Stimulated activated CD4-positive, alpha-beta T cell treated with anti-CD3 and anti-CD28 coated beads, Interleukin-4, amount 100 ng/mL, for 24 hours (primary cell): ENCODE measurements around the gene ZNF182.
"Not testable (repeated sequence)": the region's sequence is repeated elsewhere in the genome, so short reads cannot be mapped to it uniquely, and the experiment has no call there.

Experiments used
- DNase-seq: peaks from one replicate; pipeline ENCODE4 v3.0.0-alpha.2; 2020

The ZNF182 gene

DNA sequence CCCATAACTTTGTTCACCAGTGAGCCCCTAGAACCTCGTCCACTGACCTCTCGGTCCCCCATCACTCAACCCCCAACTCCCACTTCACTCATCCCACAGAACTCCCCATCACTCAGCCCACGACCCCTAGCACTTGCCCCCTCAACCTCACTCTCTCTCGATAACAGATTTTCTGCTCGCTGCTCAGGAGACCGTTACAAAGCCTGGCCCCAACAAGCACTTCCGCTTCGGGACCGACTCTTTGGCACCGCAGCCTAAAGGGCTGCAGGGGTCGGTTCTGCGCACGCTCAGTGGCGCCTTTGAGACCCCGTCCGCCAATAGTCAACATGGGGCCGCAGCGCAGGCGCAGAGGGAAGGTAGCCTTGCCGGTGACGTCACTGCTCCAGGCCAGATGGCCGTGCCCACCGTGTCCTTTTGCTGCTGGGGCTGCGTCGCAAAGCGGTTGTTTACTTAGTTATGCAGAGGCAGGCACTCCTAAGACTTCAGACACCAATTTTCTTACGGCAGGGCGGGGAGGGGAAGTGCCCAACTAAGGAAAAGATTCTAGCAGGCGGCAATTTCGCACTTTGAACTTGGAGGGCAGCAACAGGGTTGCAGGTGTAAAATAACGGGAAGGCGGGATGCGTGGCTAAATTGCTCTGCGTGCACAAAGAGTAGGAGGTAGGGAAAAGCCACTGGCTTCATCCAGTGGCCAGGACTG, at the start of gene ZNF182:
ZNF182 (minus strand) TSS at position 232 of the 700 bp plus-strand sequence. CDS start 1,380 bp downstream, outside the sequence.
- peak; percentile 92 for DNase-seq

- no peak for DNase-seq
These were observed 43.1 kb upstream of the ZNF182 start for GRCh38 chrX:48046846-48047245.

GRCh38 chrX:48045410-48046311, 41.9 kb upstream of the ZNF182 start:
- DNase-seq, result no peak

DNA sequence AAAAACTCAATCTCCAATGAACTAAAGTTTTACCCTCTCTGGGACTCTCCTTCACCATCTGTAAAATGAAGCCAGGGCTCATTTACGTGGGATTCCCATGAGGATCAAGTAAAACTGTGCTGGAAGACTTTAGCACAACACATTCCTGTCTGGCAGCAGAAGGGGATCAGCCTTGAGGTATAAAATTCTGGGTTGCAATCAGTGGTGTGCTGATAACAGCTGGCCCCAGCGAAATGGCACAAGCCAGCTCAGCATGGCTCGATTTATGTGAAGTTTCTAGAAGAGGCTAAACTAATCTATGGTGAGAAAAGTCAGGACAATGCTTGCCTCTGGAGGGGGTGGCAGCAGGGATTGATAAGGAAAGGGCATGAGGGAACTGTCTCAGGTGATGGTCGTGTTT, 39.3 kb upstream of the ZNF182 start:
- no peak for DNase-seq

DNA sequence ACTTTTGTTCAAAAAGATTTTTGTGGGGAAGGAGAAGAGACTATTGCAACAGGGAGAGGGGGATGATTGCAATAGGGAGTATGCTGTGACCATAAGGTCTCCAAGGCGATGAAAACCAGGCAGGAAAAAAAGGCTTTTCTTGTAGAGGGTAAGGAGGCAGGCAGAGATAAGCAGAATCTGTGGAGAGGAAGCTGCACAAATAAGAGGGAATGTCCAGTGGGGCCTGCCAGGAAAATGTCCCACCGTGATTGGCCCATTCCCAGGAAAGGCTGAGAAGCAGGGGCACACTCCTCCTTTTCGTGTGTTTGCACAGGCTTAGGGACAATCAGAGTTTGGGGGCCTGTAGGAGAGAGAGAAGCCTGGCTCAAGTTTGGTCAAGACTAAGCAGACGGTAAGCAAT, 32.1 kb upstream of the ZNF182 start:
- no peak for DNase-seq

- DNase-seq, result not testable (repeated sequence)
These were observed 26.9 kb upstream of the ZNF182 start for GRCh38 chrX:48030641-48031173.

- no peak for DNase-seq
These were observed 26.4 kb upstream of the ZNF182 start for GRCh38 chrX:48030237-48030636.

DNA sequence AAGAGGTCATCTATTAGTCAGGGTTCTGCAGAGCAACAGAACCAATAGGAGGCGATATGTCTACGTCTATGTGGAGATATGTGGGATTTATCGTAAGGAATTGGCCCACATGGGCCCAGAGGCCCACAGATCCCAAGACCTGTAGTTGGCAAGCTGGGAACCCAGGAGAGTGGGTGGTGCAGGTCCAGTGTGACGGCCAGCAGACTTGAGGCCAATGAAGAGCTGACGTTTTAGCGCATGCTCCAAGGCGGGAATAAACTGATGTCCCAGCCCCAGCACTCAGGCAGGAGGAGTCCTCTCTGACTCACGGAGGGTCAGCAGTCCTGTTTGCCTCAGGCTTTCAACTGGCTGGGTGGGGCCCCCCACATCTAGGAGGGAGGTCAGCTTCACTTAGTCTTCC, 24.3 kb upstream of the ZNF182 start:
- DNase-seq, result no peak

GRCh38 chrX:48027545-48027944, 23.8 kb upstream of the ZNF182 start:
- DNase-seq, result not testable (repeated sequence)

GRCh38 chrX:48025561-48025960, 21.8 kb upstream of the ZNF182 start:
- DNase-seq, result peak; percentile 49

GRCh38 chrX:48022738-48023137, 18.9 kb upstream of the ZNF182 start:
- DNase-seq, result no peak

DNA sequence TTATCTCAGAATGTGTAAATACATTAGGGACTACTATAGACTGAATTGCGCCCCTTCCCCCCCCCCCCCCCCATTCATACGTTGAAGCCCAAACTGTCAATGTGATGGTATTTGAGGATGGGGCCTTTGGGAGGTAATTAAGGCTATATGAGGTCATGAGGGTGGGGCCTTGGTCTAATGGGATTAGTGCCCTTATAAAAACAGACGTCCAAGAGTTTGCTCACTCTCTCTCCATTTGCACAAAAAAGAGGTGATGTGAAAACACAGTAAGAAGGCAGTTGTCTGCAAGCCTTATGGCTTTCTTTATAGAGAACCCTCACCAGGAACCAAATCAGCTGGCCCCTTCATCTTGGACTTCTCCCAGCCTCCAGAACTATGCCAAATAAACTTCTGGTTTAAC, 18.3 kb upstream of the ZNF182 start:
- no peak for DNase-seq

DNA sequence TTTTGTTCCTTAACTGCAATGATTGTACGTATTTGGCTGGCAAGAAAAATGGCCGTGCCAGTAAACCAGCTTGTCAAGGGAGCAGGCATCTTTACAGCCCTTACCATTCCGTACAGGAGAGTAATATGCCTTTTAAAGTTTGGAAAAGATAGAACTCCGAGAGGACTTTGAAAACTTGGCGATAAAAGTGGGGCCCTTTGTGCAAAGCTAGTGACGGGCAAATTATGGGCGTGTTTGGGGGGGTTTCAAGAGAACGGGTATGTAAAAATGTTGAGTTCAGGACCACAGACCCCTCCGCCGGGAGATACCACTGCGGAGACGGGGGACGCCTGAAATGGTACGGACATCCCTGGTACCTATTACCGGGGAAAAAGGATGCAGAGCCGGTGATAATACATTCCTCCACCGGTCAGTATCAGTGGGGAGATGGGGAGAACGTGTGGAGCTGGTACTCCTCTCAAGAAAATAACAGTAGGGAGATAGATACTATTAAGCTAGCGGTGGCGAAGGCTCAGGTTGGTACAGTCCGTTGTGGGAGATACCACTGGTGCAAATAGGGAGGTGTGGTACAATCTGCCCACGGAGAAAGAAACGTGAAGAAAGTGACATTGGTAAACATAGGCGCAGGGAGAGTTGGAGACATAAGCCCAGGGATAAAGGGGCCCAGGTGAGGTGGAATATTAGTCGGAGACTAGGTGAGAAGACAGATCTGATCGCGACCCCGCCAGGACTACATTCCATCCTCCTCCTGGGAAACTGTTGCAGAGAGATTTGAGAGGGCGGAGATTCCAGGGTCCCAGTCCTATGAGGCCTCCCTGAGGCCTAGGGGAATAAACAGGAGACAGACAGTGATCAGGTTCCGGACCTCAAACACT, 17.5 kb upstream of the ZNF182 start:
- peak; percentile 78 for DNase-seq

GRCh38 chrX:48020472-48020871, 16.7 kb upstream of the ZNF182 start:
- DNase-seq, result peak; percentile 46

DNA sequence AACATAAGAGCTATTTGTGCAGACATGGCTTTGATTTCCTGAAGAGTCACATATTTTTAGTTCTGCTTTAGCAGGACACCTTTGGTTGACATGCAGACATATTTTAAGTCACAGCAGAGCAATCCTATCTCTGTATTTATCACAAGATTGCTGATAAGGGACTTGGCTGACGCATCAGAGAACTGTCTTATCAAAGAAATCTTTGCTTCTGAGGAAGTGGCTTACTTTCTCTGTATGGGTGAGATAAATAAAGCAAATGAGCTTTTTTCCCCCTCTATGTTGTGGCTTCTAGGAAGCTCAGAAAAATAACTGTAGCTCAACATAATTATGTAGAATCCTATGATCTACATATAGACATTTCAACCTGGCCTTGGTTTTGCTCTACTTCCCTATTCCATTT, 16.1 kb upstream of the ZNF182 start:
- not testable (repeated sequence) for DNase-seq

DNA sequence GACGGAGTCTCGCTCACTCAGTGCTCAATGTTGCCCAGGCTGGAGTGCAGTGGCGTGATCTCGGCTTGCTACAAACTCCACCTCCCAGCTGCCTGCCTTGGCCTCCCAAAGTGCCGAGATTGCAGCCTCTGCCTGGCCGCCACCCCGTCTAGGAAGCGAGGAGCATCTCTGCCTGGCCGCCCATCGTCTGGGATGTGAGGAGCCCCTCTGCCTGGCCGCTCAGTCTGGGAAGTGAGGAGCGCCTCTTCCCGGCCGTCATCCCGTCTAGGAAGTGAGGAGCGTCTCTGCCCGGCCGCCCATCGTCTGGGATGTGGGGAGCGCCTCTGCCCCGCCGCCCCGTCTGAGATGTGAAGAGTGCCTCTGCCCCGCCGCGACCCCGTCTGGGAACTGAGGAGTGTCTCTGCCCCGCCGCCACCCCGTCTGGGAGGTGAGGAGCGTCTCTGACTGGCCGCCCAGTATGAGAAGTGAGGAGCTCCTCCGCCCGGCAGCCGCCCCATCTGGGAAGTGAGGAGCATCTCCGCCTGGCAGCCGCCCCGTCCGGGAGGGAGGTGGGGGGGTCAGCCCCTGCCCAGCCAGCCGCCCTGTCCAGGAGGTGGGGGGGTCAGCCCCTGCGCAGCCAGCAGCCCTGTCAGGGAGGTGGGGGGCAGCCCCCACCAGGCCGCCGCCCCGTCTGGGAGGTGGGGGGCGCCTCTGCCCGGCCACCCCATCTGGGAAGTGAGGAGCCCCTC, 13.0 kb upstream of the ZNF182 start:
- DNase-seq, result not testable (repeated sequence)

DNA sequence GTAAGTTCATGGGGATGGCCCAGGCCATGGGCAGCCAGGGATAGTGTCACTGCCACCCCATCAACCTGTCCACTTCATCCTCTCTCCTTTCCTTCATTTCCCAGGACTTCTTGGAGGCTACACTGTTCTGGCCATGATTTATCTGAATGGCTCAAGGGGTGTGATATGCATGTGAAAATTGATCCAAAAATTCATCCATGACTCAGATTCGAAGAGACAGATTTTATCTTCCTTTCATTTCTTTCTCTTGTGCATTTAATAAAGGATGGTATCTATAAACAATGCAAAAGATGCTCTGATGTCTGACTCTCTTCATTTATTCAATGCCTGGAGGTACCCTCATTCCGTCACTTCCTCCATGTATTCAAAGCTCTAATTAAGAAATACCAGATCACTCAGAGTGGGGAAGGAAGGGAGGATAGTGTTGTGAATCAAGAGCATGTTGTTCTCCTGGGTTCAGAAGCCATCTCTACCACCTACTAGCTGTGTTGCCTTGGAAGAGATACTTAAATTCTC, 5.7 kb upstream of the ZNF182 start:
- DNase-seq, result not testable (repeated sequence)

DNA sequence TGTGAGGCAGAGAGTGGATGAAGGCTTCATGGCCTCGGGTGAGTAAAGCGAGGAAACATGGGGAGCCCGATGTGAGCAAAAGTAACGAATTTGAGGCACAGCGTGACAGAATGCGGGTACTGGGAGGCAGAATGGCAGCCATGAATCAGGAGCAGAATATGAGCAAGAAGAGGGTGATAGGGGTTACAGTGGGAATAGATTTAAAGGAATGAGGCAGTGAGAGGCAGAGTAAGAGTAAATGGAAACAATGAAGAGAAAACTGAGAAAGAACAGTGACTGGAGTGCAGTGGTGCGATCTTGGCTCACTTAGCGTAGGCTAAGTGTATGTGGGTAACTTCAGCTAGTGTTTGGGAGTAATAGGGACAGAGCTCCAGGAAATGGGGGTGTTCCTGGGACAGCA, 2.9 kb upstream of the ZNF182 start, which contains the start of gene SPACA5:
SPACA5 (plus strand) TSS at position 301 of the 400 bp plus-strand sequence. CDS start 815 bp downstream, outside the sequence.
- DNase-seq, result not testable (repeated sequence)

- DNase-seq, result peak; percentile 4
These were observed 427 bp downstream of the ZNF182 start for GRCh38 chrX:48003367-48003757.

DNA sequence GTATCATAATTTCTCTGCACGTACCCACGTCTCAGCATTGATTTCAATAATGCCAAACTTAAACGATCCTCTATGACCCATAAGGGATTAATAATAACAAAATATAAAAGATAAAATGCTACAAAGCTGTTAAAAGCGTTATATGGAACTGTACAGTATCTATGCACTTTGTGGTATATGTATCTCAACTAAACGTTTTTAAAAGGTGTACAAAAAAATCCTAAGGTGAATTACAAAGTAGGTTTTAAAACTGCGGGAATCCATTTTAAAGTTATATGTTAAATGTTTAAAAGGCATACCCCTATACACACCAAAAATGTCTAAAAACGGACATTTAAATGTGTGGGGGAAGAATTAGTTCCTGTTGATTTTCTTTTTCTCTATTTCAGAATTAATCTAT, 860 bp downstream of the ZNF182 start:
- DNase-seq, result no peak

GRCh38 chrX:48002319-48002718, 1.5 kb downstream of the ZNF182 start:
- no peak for DNase-seq

DNA sequence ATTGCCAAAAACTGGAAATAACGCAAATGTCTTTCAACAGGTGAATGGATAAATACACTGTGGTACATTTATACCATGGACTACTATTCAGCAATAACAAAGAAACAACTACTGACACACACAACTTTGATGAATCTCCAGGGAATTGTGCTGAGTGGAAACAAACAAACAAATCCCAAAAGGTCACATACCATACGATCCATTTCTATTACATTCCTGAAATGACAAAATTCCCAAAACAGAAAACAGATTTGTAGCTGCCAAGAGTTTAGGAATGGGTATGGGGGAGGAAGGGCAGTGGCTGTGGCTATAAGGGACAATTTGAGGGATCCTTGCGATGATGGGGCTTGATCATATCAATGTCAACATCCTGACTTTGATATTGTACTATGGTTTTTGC, 2.5 kb downstream of the ZNF182 start:
- DNase-seq, result no peak
